HepG2 (cell line): ENCODE data around the gene FAM174C. TPM values are rescaled to one million over a fixed set of nuclear protein-coding genes. Genes with fewer than 3 reads are reported as not detected.

Experiments
- CSRNP1 ChIP-seq: sonication (generic); formaldehyde crosslinking; IDR thresholded peaks from 2 replicates; pipeline ENCODE4 v1.8.1; 2023; ENCODE audit warnings: mild to moderate bottlenecking, missing genetic modification reagents
- HNF1A ChIP-seq, 2 experiments: sonication (generic) in 1 of 2; formaldehyde crosslinking in 1 of 2; IDR thresholded peaks; 2 replicates each; pipeline versions ENCODE4 v1.4.0 to v1.6.1; 2016 to 2020; ENCODE audit warnings: borderline replicate concordance in 1 of 2, low read depth in 1 of 2, mild to moderate bottlenecking in 1 of 2, missing genetic modification reagents in 1 of 2
- IKZF4 ChIP-seq: sonication (generic); formaldehyde crosslinking; IDR thresholded peaks from 2 replicates; pipeline ENCODE4 v1.5.1; 2020; ENCODE audit warnings: borderline replicate concordance, mild to moderate bottlenecking, low read depth, missing genetic modification reagents; ENCODE audit errors: not compliant biosample characterization
- MYC ChIP-seq: sonication (generic); formaldehyde crosslinking; IDR thresholded peaks from 2 replicates; pipeline ENCODE4 v1.9.0; 2021; ENCODE audit warnings: missing genetic modification reagents, borderline replicate concordance
- RXRB ChIP-seq: IDR thresholded peaks from 2 replicates; pipeline ENCODE4 v1.6.1; 2016; ENCODE audit warnings: borderline replicate concordance, missing genetic modification reagents, missing compliant biosample characterization
- SYNCRIP ChIP-seq: fragments of 200-400 bp; formaldehyde crosslinking; IDR thresholded peaks from 2 replicates; pipeline ENCODE4 v1.6.1; 2018; ENCODE audit warnings: mild to moderate bottlenecking, low read depth, low read length; ENCODE audit not compliant: insufficient read depth
- ZMAT5 ChIP-seq: sonication (generic); formaldehyde crosslinking; IDR thresholded peaks from 2 replicates; pipeline ENCODE4 v1.5.0; 2020; ENCODE audit warnings: mild to moderate bottlenecking, low read depth, missing genetic modification reagents, borderline replicate concordance
- ZNF142 ChIP-seq: sonication (generic); formaldehyde crosslinking; IDR thresholded peaks from 2 replicates; pipeline ENCODE4 v1.4.0; 2020; ENCODE audit warnings: missing genetic modification reagents
- ZNF264 ChIP-seq: sonication (generic); formaldehyde crosslinking; IDR thresholded peaks from 2 replicates; pipeline ENCODE4 v1.4.0; 2020; ENCODE audit warnings: missing genetic modification reagents
- ZNF710 ChIP-seq: sonication (generic); formaldehyde crosslinking; IDR thresholded peaks from 2 replicates; pipeline ENCODE4 v1.5.0; 2020; ENCODE audit warnings: mild to moderate bottlenecking, missing genetic modification reagents, borderline replicate concordance
- ZNF724P ChIP-seq: sonication (generic); formaldehyde crosslinking; IDR thresholded peaks from 2 replicates; pipeline ENCODE4 v1.8.0; 2022; ENCODE audit warnings: missing genetic modification reagents, borderline replicate concordance
- polyA plus RNA-seq, 8 experiments: library from polyadenylated mRNA; depleted of rRNA in 3 of 8; stranded (reverse) in 7 of 8; unstranded in 1 of 8; fragments of >200 nt; fragmentation: Illumina TruSeq in 4 of 8; extraction: Trizol in 4 of 8; gene quantifications; 2 replicates each; pipeline versions ENCODE4 v1.2.1 to v1.2.3, GENCODE V29; 2011 to 2016; ENCODE audit warnings: low read depth in 4 of 8, missing spikeins in 1 of 8, mixed read lengths in 1 of 8; ENCODE audit not compliant: insufficient read depth in 1 of 8
- total RNA-seq, 5 experiments: library from RNA; depleted of rRNA; stranded (reverse); fragments of >200 nt; fragmentation: Illumina TruSeq; extraction: Trizol; gene quantifications; 2 replicates each; pipeline ENCODE4 v1.2.3, GENCODE V29; 2016; ENCODE audit warnings: low read depth in 1 of 5

Gene FAM174C
- total and polyA plus RNA-seq, 2 of the 13 experiments (the other 11 are each of a cell fraction or from before 2014, with no cell fraction given), result 19.5 to 31.3 TPM

- TF ChIP-seq ZNF142, result peak; percentile 32; the same call in 1 of the 2 replicates
- peak; percentile 41; the same call in 1 of the 2 replicates for TF ChIP-seq ZNF264 (CRISPR knock-in tag)
- TF ChIP-seq RXRB (CRISPR knock-in tag), result peak; percentile 99
- peak; percentile 65; the same call in 1 of the 2 replicates for TF ChIP-seq ZNF724P
- TF ChIP-seq ZNF710 (CRISPR knock-in tag), result peak; percentile 59; the same call in 1 of the 2 replicates
- TF ChIP-seq ZMAT5 (CRISPR knock-in tag), result no peak
- 0 out of 2 replicates have a peak, but pooled peaks have one; percentile 51 for TF ChIP-seq HNF1A (IDR thresholded peaks at IDR 0.05; ENCODE audit: low read depth)
- TF ChIP-seq HNF1A (CRISPR knock-in tag; IDR thresholded peaks at IDR 0.05; ENCODE audit: borderline replicate concordance), result peak; percentile 81
- no peak for TF ChIP-seq IKZF4 (CRISPR knock-in tag)
- no peak for TF ChIP-seq SYNCRIP
- peak; percentile 81; the same call in 1 of the 2 replicates for TF ChIP-seq MYC (CRISPR knock-in tag)
- no peak for TF ChIP-seq CSRNP1 (CRISPR knock-in tag)
Observed at GRCh38 chr19:1244693-1245451, 30.5 kb upstream of the FAM174C start (continued).
